K562 (cell line): ENCODE data around the gene BRCC3. TPM values are rescaled to one million over a fixed set of nuclear protein-coding genes. Genes with fewer than 3 reads are reported as not detected.

Experiments
- ATAC-seq: fragments of 200-7000 bp; cut with Tn5 transposase; 3 replicates; pipeline ENCODE4 v1.9.1; 2020; ENCODE audit warnings: moderate library complexity
- BruUV-seq: library from RNA; stranded (reverse); fragments of 400-500 nt; replicated peaks from 2 replicates; lab custom pipeline; 2021; lab: Mats Ljungman, UMichigan
- CTCF ChIA-PET: fragments of 300-600 bp; formaldehyde crosslinking; extraction: SDS; loops from one replicate; lab custom pipeline; 2021; ENCODE audit warnings: low intra/inter-chr PET ratio; lab: Yijun Ruan, JAX
- POLR2A ChIA-PET: fragments of 300-600, 350-650 bp; sonication (Branson Sonifier 250); formaldehyde crosslinking; extraction: SDS; loops from one replicate; lab custom pipeline; 2021; ENCODE audit warnings: antibody characterized with exemption, inconsistent platforms; lab: Yijun Ruan, JAX
- DNase-seq, 4 experiments: peaks; one replicate each; pipeline versions ENCODE4 v3.0.0 to v3.0.0-alpha.2; 2011 to 2018; ENCODE audit warnings: low spot score in 3 of 4, mixed read lengths in 3 of 4; ENCODE audit errors: extremely low read depth in 1 of 4
- FAIRE-seq: peaks from 2 replicates; lab custom pipeline; 2011; peaks lifted over from hg19 to GRCh38; lab: Jason Lieb, UNC
- H2AFZ ChIP-seq: 2 replicates; pipeline ENCODE4 v1.6.0; 2011; ENCODE audit warnings: low read depth, low read length, control low read depth, inconsistent platforms
- H3K27ac ChIP-seq: fragments of 200-600 bp; 3 replicates; pipeline ENCODE4 v1.8.0; 2011; ENCODE audit warnings: low read depth, mild to moderate bottlenecking, control low read depth, inconsistent platforms, low read length, moderate library complexity, mixed read lengths; ENCODE audit errors: extremely low read depth
- H3K27me3 ChIP-seq, 2 experiments: fragments of 300-600 bp in 1 of 2; 2 replicates in 1 of 2; 3 replicates in 1 of 2; pipeline versions ENCODE4 v1.6.0 to v1.8.0; 2011; ENCODE audit warnings: inconsistent platforms in 2 of 2, low read length in 2 of 2, mild to moderate bottlenecking in 1 of 2, mixed read lengths in 1 of 2, moderate library complexity in 1 of 2; ENCODE audit not compliant: control insufficient read depth in 2 of 2, insufficient read depth in 2 of 2
- H3K36me3 ChIP-seq: fragments of 300-600 bp; 3 replicates; pipeline ENCODE4 v1.8.0; 2011; ENCODE audit warnings: mild to moderate bottlenecking, low read length, inconsistent platforms; ENCODE audit not compliant: control insufficient read depth, insufficient read depth
- H3K4me1 ChIP-seq, 2 experiments: fragments of 200-600 bp in 1 of 2; replicated peaks in 1 of 2; 2 replicates in 1 of 2; 3 replicates in 1 of 2; pipeline versions ENCODE4 v1.5.1 to v1.8.0; 2011; ENCODE audit warnings: inconsistent platforms in 2 of 2, low read length in 2 of 2, mild to moderate bottlenecking in 1 of 2, mixed read lengths in 1 of 2, moderate library complexity in 1 of 2; ENCODE audit not compliant: control insufficient read depth in 2 of 2, insufficient read depth in 2 of 2
- H3K4me2 ChIP-seq: 2 replicates; pipeline ENCODE4 v1.6.1; 2011; ENCODE audit warnings: low read length, control low read depth, inconsistent platforms, mixed read lengths; ENCODE audit not compliant: insufficient read depth
- H3K4me3 ChIP-seq: fragments of 200-600 bp; sonication (generic), shearing (Covaris generic); 2 replicates; pipeline ENCODE4 v1.5.1; 2016; ENCODE audit warnings: control low read depth, inconsistent platforms
- H3K79me2 ChIP-seq: fragments of 200-600 bp; 3 replicates; pipeline ENCODE4 v1.8.0; 2011; ENCODE audit warnings: low read length, inconsistent platforms; ENCODE audit not compliant: control insufficient read depth, insufficient read depth
- H3K9ac ChIP-seq, 2 experiments: 2 replicates each; pipeline versions ENCODE4 v1.6.0 to v1.6.1; 2011; ENCODE audit warnings: low read depth in 2 of 2, low read length in 2 of 2, control low read depth in 1 of 2, inconsistent platforms in 1 of 2, mild to moderate bottlenecking in 1 of 2, mixed read lengths in 1 of 2; ENCODE audit not compliant: insufficient read depth in 1 of 2
- H3K9me1 ChIP-seq: one replicate; pipeline ENCODE4 v1.6.0; 2011; ENCODE audit warnings: inconsistent platforms, mild to moderate bottlenecking, low read length, moderate library complexity; ENCODE audit not compliant: control insufficient read depth, insufficient read depth
- H3K9me3 ChIP-seq: replicated peaks from 2 replicates; pipeline ENCODE4 v1.5.1; 2011; ENCODE audit warnings: low read depth, low read length, inconsistent platforms; ENCODE audit not compliant: control insufficient read depth, insufficient read depth
- H4K20me1 ChIP-seq: replicated peaks from 2 replicates; pipeline ENCODE4 v1.6.1; 2011; ENCODE audit warnings: low read length, inconsistent platforms, mixed read lengths; ENCODE audit not compliant: control insufficient read depth, insufficient read depth
- ESRRB ChIP-seq: fragments of 250-450 bp; sonication (Bioruptor Pico); IDR thresholded peaks from 2 replicates; pipeline ENCODE4 v1.5.0; 2020; ENCODE audit warnings: mild to moderate bottlenecking, moderate library complexity, borderline replicate concordance
- THRA ChIP-seq: fragments of 450-650 bp; IDR thresholded peaks from 2 replicates; pipeline ENCODE4 v1.6.1; 2017; ENCODE audit warnings: mild to moderate bottlenecking, moderate library complexity
- ZNF316 ChIP-seq: fragments of 450-650 bp; IDR thresholded peaks from 2 replicates; pipeline ENCODE4 v1.6.1; 2016
- WGBS: fragments of 100-300 bp; shearing (Covaris generic); methylation state at CpG from one replicate; pipeline ENCODE4 v1.1.6; 2016; ENCODE audit warnings: low coverage, mixed read lengths; ENCODE audit not compliant: insufficient coverage; ENCODE audit errors: missing lambda C conversion rate; 5-methylcytosine and 5-hydroxymethylcytosine counted together
- in situ Hi-C: fragments of 300-500 bp; cut with MboI; formaldehyde crosslinking; loops from 4 replicates; pipeline ENCODE4 v1.15.0; 2018; ENCODE audit warnings: inconsistent platforms, mixed read lengths
- intact Hi-C: fragments of 100-400 bp; cut with micrococcal nuclease; formaldehyde crosslinking; loops from 2 replicates; pipeline ENCODE4 v1.14.2; 2022
- polyA plus RNA-seq, 8 experiments: library from polyadenylated mRNA; depleted of rRNA in 4 of 8; stranded (reverse) in 5 of 8; unstranded in 3 of 8; fragments of >200 nt; fragmentation: Nextera tagmentation in 2 of 8; fragmentation: Illumina TruSeq in 1 of 8; extraction: Ambion mirVana in 2 of 8; extraction: Trizol in 1 of 8; gene quantifications; 2 replicates each; pipeline versions ENCODE4 v1.2.1 to v1.2.3, GENCODE V29; 2011 to 2014; ENCODE audit warnings: inconsistent platforms in 1 of 8, missing spikeins in 1 of 8
- total RNA-seq, 7 experiments: library from RNA; depleted of rRNA in 6 of 7; stranded (reverse); fragments of >200 nt in 6 of 7; fragmentation: Illumina TruSeq in 2 of 7; extraction: Trizol in 2 of 7; gene quantifications; 2 replicates each; pipeline versions ENCODE4 v1.2.1 to v1.2.3, GENCODE V29; 2011 to 2021; ENCODE audit warnings: low replicate concordance in 1 of 7

Gene BRCC3
- total and polyA plus RNA-seq, 9 of the 15 experiments (the other 6 are each of a cell fraction or from before 2014, with no cell fraction given): 9.6 to 44.8 (median 26.7) TPM

- TF ChIP-seq THRA: no peak
Measured at GRCh38 chrX:155035688-155036087, 35.6 kb upstream of the BRCC3 start (continued).

- 74% methylated on average over 6 of the region's 6 CpGs for WGBS
- H3K4me1 ChIP-seq: peaks cover 0 to 12% of the 10 kb centered on the region in 2 experiments; a peak in 2 of 5 replicates
- intact Hi-C loops: no loop called here
- peaks cover 36% of the 10 kb centered on the region for H3K79me2 ChIP-seq
- H3K9ac ChIP-seq: no peak overlapping the region
- ATAC-seq: no peak
- TF ChIP-seq ESRRB (CRISPR knock-in tag): no peak
- TF ChIP-seq ZNF316: peak; percentile 37; the same call in 1 of the 2 replicates
- no peaks in the 10 kb centered on the region for H3K9me1 ChIP-seq
- in situ Hi-C loops: no loop called here
- peaks cover 19% of the 10 kb centered on the region; the same call in 1 of the 3 replicates for H3K36me3 ChIP-seq
- ChIA-PET CTCF (no interaction called here), POLR2A (interaction anchor here (0.5 to 1.7 kb wide), 4 partner anchors 8 to 170 kb away, joined by 3 to 4 read pairs (median 4); partner anchors contain the start of genes FUNDC2 and VBP1)
- no peak overlapping the region for H3K4me2 ChIP-seq
- no TSS peak for BruUV-seq
- FAIRE-seq: no peak
- H3K27me3 ChIP-seq: no peaks in the 10 kb centered on the region
- H3K27ac ChIP-seq: no peak overlapping the region
- H3K9me3 ChIP-seq: no peaks in the 10 kb centered on the region
- H2AFZ ChIP-seq: no peak overlapping the region
- DNase-seq: no peak
- 0 out of 2 replicates have a peak, but pooled peaks cover 3% of the 10 kb centered on the region for H4K20me1 ChIP-seq
- H3K4me3 ChIP-seq: no peak overlapping the region
Measured at GRCh38 chrX:155046129-155046810, 25.0 kb upstream of the BRCC3 start.
